Tibial artery (tissue), 4 donors: Measurements from ENCODE around the gene CTPS1.
A peak's percentile ranks its signal among the peaks of the same experiment; 100 is the strongest.

Experiments
- DNase-seq, 2 donors: peaks; one replicate each; pipeline ENCODE4 v3.0.0-alpha.2; 2019
- H3K27ac ChIP-seq, 2 donors: fragments of 200-600 bp; sonication (generic) in 1 of 2; 1 replicate in 1 of 2; 2 replicates in 1 of 2; pipeline ENCODE4 v1.5.1; 2018 to 2019; ENCODE audit warnings: mild to moderate bottlenecking in 1 of 2
- H3K27me3 ChIP-seq, 2 donors: fragments of 200-600 bp; sonication (generic) in 1 of 2; one replicate each; pipeline versions ENCODE4 v1.5.1 to v1.6.0; 2016 to 2019
- H3K36me3 ChIP-seq, 3 donors: fragments of 200-600 bp; sonication (generic) in 2 of 3; one replicate each; pipeline ENCODE4 v1.5.1; 2016 to 2019; ENCODE audit warnings: mild to moderate bottlenecking in 2 of 3
- H3K4me1 ChIP-seq, 4 donors: fragments of 200-600 bp; sonication (generic) in 2 of 4; 1 replicate in 3 of 4; 2 replicates in 1 of 4; pipeline ENCODE4 v1.5.1; 2016 to 2019
- H3K4me3 ChIP-seq, 2 donors: fragments of 200-600 bp; sonication (generic) in 1 of 2; 1 replicate in 1 of 2; 2 replicates in 1 of 2; pipeline ENCODE4 v1.5.1; 2018 to 2019; ENCODE audit warnings: mild to moderate bottlenecking in 2 of 2
- H3K9me3 ChIP-seq, 3 donors: fragments of 200-600 bp; sonication (generic) in 1 of 3; one replicate each; pipeline ENCODE4 v1.5.1; 2016 to 2019
- intact Hi-C: fragments of 100-400 bp; cut with DNase I; formaldehyde crosslinking; loops from one replicate; pipeline ENCODE4 v1.15.0; 2023; ENCODE audit warnings: low total_unique reads
- TF ChIP-seq, protein P1 (sequence below), 2 experiments: fragments of 200-600 bp in 1 of 2; fragments of 450-650 bp in 1 of 2; IDR thresholded peaks; one replicate each; pipeline ENCODE4 v1.5.1; 2017 to 2019; ENCODE audit warnings: antibody characterized with exemption in 2 of 2, mild to moderate bottlenecking in 1 of 2, moderate library complexity in 1 of 2

The CTPS1 gene

DNA sequence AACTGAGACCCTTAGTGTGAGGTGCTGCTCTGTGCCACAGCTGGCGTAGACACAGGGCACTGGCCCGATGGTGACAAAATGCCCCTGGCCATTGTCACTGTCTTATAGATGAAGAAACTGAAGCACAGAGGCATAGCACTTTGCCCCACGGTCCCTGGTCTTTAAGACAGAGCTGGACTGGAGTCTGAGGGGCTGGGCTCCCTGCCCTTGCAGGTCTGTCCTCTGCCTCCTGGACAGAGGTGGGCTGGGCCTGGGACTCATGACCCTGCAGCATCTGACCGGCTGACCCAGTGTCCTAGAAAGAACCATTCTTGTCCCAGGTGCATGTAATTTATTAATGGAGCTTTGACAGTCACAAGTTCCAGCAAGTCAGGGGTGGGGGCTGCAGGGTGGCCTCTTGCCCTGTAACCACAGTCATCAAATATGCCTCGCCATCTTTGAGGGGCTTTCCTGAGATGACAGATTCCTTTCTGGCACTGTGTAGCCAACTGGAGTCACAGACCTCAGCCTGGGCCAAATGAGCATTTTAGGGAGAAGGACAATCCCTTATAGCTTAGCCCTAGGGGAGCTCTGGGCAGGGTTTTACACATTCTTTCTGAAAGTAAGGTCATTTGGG is 35.9 kb downstream of the CTPS1 start:
- peak in 1 of 2 donors; percentile 15 for DNase-seq
- Histone ChIP-seq H3K4me3 (no peak overlapping the region), H3K36me3 (peaks cover 34 to 85% (median 54%) of the 10 kb centered on the region in 3 donors), H3K9me3 (no peaks in the 10 kb centered on the region), H3K27me3 (no peaks in the 10 kb centered on the region), H3K4me1 (peaks cover 0 to 19% (median 0%) of the 10 kb centered on the region in 4 donors), H3K27ac (no peak overlapping the region)
- intact Hi-C loops = no loop called here
- TF ChIP-seq, protein P1, sequence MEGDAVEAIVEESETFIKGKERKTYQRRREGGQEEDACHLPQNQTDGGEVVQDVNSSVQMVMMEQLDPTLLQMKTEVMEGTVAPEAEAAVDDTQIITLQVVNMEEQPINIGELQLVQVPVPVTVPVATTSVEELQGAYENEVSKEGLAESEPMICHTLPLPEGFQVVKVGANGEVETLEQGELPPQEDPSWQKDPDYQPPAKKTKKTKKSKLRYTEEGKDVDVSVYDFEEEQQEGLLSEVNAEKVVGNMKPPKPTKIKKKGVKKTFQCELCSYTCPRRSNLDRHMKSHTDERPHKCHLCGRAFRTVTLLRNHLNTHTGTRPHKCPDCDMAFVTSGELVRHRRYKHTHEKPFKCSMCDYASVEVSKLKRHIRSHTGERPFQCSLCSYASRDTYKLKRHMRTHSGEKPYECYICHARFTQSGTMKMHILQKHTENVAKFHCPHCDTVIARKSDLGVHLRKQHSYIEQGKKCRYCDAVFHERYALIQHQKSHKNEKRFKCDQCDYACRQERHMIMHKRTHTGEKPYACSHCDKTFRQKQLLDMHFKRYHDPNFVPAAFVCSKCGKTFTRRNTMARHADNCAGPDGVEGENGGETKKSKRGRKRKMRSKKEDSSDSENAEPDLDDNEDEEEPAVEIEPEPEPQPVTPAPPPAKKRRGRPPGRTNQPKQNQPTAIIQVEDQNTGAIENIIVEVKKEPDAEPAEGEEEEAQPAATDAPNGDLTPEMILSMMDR (IDR thresholded peaks at IDR 0.05) = no peak

DNA sequence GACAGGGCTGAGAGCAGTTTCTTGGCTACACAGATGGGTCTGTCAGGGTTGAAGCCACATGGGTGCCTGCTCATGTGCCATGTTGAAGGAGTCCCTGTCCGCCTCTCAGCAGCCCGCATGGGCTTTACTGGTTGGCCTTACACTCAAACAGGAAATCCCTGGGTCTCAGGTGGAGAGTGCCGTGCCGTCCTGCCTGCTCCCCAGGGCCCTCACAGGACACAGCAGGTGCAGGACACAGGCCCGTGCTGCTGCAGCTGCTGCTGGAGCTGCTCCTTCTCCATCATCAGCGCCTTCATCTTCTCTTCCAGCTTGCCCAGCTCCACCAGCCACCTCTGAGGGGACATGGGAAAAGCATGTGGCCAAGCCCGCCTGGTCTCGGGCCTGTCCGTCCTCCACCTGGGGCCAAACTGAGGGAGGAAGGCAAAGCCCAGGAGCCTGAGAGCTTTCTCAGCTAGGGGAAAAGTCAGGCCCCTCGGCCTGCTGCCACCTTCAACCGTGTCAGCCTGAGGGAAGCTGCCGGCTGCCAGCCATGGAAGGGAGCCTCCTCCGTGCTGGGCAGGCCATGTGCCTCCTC is 36.5 kb downstream of the CTPS1 start:
- intact Hi-C loops = no loop called here
- Histone ChIP-seq H3K4me1 (peaks cover 0 to 19% (median 0%) of the 10 kb centered on the region in 4 donors), H3K27ac (no peak overlapping the region), H3K9me3 (no peaks in the 10 kb centered on the region), H3K27me3 (no peaks in the 10 kb centered on the region), H3K4me3 (no peak overlapping the region), H3K36me3 (peaks cover 29 to 79% (median 48%) of the 10 kb centered on the region in 3 donors)
- TF ChIP-seq, protein P1 (IDR thresholded peaks at IDR 0.05) = no peak
- peak in 1 of 2 donors; percentile 54 for DNase-seq

GRCh38 chr1:41017141-41018017 is 37.9 kb downstream of the CTPS1 start:
- H3K27ac ChIP-seq = no peak overlapping the region
- no peaks in the 10 kb centered on the region for H3K9me3 ChIP-seq
- peaks cover 0 to 19% (median 4%) of the 10 kb centered on the region in 4 donors for H3K4me1 ChIP-seq
- TF ChIP-seq, protein P1 (IDR thresholded peaks at IDR 0.05) = no peak
- H3K36me3 ChIP-seq = peaks cover 15 to 65% (median 35%) of the 10 kb centered on the region in 3 donors
- H3K4me3 ChIP-seq = no peak overlapping the region
- H3K27me3 ChIP-seq = no peaks in the 10 kb centered on the region
- peak in 1 of 2 donors; percentile 56 for DNase-seq
- intact Hi-C loops = no loop called here

DNA sequence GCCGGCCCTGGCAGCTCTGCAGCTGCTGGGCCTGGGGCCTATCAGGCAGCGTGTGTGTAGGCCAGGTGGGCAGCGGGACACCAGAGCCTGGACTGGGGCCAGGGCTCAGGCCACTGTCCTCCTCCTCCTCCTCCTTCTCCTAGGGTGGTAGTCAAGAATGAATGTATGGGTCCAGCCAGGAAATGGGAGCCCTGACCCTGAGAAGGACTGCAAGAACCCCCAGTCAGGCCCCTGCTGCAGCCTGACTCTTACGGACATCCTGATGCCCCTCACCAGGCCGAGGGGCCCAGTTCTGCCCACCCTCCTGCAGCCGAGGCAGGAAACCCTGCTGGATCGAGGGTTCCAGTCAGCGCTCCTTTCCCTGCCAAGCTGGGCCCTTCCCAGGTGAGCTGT is 38.5 kb downstream of the CTPS1 start:
- no peak overlapping the region for H3K4me3 ChIP-seq
- no peaks in the 10 kb centered on the region for H3K27me3 ChIP-seq
- H3K27ac ChIP-seq = no peak overlapping the region
- no peaks in the 10 kb centered on the region for H3K9me3 ChIP-seq
- intact Hi-C loops = no loop called here
- peak in 1 of 2 donors; percentile 50 for DNase-seq
- TF ChIP-seq, protein P1 (IDR thresholded peaks at IDR 0.05) = no peak
- peaks cover 8 to 65% (median 31%) of the 10 kb centered on the region in 3 donors for H3K36me3 ChIP-seq
- H3K4me1 ChIP-seq = peaks cover 0 to 19% (median 4%) of the 10 kb centered on the region in 4 donors

- no peak overlapping the region for H3K4me3 ChIP-seq
- H3K36me3 ChIP-seq = peaks cover 1 to 61% (median 21%) of the 10 kb centered on the region in 3 donors
- peaks cover 0 to 12% (median 4%) of the 10 kb centered on the region in 4 donors for H3K4me1 ChIP-seq
- H3K9me3 ChIP-seq = no peaks in the 10 kb centered on the region
- H3K27me3 ChIP-seq = no peaks in the 10 kb centered on the region
- TF ChIP-seq, protein P1 (IDR thresholded peaks at IDR 0.05) = no peak
- no peak for DNase-seq
- intact Hi-C loops = no loop called here
- no peak overlapping the region for H3K27ac ChIP-seq
Observed at GRCh38 chr1:41019353-41019745, 39.9 kb downstream of the CTPS1 start.
